NCI-H2196 treated with DMSO at 0.1 percent for 48 hours (cell line): ENCODE results near the gene ITLN2.
"Not testable (repeated sequence)": the region's sequence is repeated elsewhere in the genome, so short reads cannot be mapped to it uniquely, and the experiment has no call there.

ENCODE experiments used
- DNase-seq: peaks from one replicate; lab custom pipeline; 2025; ENCODE audit not compliant: unreplicated experiment; lab: John Stamatoyannopoulos, UW

Gene ITLN2

DNA sequence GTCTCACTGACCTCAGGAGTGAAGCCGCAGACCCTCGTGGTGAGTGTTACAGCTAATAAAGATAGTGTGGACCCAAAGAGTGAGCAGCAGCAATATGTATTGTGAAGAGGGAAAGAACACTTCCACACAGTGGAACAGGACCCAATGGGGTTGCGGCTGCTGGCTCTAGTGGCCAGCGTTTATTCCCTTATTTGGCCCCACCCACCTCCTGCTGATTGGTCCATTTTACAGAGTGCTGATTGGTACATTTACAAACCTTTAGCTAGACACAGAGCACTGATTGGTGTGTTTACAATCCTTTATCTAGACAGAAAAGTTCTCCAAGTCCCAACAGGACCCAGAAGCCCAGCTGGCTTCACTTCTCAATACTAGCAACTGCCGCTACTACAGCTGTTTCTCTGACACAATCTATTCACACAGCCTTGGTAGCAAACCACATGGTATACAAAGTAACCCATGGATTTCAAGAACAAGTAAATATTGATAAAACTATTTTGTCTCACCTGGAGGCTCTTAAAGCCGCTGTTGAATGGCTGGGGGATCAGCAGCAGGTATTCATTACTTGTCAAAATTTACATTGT is 44.3 kb downstream of the ITLN2 start:
- no peak for DNase-seq

DNA sequence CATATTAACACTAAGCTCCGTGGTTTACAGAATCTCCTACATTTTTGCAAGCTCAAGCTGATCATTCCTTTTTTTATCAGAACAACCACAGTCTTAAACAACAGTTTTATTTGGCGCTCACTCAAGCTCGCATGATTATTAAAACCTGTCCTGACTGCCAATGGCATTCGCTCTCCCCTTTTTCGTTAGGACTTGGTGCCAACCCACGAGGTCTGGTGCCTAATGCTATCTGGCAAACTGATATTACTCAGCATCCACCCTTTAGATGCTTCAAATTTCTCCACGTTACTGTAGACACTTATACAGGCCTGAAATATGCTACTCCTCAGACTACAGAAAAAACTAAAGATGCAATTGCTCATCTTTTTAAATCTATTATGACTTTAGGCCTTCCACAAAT is 46.6 kb downstream of the ITLN2 start:
- DNase-seq = no peak

GRCh38 chr1:160905617-160905989 is 49.0 kb downstream of the ITLN2 start:
- no peak for DNase-seq

- DNase-seq = no peak
These were observed 49.6 kb downstream of the ITLN2 start for GRCh38 chr1:160904783-160905616.

- DNase-seq = not testable (repeated sequence)
These were observed 52.4 kb downstream of the ITLN2 start for GRCh38 chr1:160902251-160902650.

GRCh38 chr1:160901768-160902167 is 52.8 kb downstream of the ITLN2 start:
- DNase-seq = no peak

DNA sequence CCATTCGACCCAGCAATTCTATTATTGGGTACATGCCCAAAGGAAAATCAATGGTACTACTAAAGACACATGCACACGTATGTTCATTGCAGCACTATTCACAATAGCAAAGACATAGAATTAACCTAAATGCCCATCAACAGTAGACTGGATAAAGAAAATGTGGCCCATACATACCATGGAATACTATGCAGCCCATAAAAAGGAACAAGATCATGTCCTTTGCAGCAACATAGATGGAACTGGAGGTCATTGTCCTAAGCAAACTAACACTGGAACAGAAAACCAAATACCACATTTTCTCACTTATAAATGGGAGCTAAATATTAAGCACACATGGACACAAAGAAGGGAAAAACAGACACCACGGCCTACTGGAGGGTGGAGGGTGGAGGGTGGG is 53.9 kb downstream of the ITLN2 start:
- DNase-seq = not testable (repeated sequence)
